GM21526 (cell line): ENCODE results near the gene P4HA3.
"Not testable (repeated sequence)": the region's sequence is repeated elsewhere in the genome, so short reads cannot be mapped to it uniquely, and the experiment has no call there.

Experiments used
- ATAC-seq: cut with Tn5 transposase; IDR thresholded peaks from one replicate; pipeline ENCODE4 v1.9.1; 2021; ENCODE audit warnings: moderate library complexity; ENCODE audit not compliant: unreplicated experiment, low FRiP score

P4HA3 gene

DNA sequence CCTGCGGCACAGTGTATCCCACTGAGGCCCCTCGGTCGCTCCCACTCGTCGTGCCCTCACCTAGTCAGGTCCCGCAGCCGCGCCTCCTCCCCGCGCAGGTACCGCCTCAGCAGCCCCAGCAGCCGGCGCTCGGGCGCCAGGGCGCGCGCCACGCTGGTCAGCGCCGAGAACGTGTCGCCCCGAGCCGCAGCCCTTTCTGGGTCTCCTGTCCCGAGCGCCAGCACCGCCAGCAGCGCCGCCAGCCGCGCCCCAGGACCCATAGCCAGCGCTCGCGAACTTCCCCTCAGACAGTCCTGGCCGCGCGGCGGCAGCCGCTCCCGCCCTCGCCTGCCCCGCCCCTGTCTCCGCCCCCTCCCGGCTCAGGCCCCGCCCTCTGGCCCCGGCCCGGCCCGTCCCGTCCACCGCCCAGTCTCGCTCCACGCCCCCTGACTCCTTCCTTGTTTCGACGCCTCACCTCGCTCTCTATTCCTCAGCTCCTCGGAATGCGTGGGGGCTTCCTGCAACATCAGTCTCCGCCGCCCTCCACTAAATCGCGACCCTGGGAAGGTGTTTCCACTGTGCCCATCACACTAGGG, at the start of gene P4HA3:
Gene P4HA3, minus strand, starts transcription at position 289 of the 575 bp plus-strand sequence. Its CDS starts 29 bp downstream, at position 260.
- ATAC-seq, result no peak

DNA sequence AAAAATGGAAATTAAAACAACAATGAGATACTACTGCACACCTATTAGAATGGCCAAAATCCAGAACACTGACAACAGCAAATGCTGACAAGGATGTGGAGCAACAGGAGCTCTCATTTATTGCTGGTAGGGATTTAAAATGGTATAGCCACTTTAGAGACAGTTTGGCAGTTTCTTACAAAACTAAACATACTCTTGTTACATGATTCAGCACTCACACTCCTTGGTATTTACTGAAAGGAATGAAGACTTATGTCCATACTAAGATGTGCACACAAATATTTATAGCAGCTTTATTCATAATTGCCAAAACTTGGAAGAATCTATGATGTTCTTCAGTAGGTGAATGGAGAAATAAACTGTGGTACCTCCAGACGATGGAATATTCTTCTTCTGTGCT, 46.0 kb upstream of the P4HA3 start:
- no peak for ATAC-seq

DNA sequence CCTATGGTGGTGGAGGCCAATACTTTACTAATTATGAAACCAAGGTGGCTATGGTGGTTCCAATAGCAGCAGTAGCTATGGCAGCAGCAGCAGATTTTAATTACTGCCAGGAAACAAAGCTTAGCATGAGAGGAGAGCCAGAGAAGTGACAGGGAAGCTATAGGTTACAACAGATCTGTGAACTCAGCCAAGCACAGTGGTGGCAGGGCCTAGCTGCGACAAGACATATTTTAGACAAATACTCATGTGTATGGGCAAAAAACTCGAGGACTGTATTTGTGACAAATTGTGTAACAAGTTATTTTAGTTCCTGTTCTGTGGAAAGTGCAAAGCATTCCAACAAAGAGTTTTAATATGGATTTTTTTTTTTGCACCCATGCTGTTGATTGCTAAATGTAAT, 44.2 kb upstream of the P4HA3 start:
- ATAC-seq, result no peak

DNA sequence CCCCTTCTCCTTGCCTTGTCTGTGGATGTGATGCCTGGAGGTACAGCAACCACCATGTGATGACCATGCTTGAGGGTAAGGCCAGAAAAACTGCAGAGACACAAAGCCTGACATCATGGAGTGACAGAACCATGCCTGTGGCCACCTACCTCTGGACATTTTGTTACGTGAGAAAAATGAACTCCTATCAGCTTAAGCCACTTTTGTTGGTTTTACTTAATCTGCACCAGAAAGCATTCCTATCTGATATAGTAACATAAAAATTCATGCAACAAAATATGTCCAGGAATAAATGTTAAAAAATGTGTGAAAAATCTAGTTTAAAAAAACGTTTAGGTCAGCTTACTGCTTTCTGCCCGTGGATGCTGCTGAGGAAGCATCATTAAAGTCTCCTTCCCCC, 42.6 kb upstream of the P4HA3 start:
- no peak for ATAC-seq

DNA sequence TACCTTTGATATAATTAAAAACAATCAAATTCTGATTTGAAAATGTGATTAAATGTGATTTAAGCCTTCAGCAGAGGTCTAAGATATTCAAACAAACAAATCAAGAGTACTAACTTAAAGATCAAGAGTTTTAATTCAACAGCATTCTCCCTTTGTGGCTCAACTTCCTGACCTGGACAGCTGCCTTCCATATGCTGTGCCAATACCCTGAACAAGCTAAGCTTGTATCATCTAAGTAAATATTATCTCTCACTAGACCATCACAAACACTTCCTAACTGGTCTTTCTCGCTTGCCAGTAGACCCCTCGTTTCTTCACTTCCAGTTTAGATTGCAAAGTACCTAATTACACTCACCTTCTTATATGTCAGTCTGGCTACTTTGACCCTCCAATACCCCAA, 35.9 kb upstream of the P4HA3 start:
- ATAC-seq, result no peak

DNA sequence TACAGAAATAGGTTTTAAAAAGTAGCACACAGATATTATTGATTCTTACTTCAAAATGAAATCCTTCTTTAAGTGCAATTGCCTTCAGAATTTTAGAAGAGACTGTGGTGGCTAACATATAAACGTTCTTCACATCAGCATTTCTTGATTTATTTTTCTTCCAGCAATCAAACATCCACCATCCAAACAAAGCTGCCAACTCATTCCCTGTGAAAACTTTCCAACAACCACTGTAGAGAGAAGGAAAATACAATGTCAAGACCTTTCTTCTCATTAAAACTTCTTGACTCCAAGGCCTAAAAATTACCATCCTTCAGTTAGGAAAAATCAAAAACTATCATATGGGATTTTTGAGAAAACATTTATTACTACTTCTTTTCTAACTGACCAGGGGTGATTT, 34.0 kb upstream of the P4HA3 start:
- no peak for ATAC-seq

DNA sequence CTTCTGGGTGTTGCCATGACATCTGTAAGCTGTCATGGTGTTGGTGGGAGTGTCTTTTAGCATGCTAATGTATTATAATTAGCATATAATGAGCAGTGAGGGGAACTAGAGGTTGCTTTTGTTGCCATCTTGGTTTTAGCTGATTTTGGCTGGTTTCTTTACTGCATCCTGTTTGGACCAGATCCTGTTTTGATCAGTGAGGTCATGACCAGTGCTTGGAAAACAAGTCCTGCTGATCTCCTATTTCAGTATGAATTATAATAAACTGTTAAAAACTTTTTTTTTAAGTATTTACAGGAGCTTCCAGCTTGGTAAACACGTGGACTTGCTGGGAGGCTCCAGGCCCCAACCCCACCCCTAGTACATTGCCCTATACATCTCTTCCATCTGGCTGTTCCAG, 30.5 kb upstream of the P4HA3 start:
- ATAC-seq, result no peak

DNA sequence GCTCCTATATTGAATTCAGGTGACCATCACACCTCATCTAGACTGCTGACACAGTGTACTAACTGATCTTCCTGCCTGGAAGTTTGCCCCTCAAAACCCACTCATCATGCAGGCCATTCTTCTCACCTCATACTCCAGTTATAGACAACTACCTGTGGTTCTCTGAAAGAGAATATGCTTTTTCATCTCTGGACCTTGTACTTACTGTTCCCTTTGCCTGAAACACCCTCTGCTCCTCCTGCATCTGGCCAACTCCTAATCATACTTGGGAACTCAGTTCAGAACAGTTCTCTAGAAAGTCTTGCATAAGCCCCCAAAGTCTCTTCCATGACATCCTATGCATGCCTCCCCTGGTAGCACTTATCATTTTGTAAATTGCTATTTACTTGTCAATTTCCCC, 28.2 kb upstream of the P4HA3 start:
- no peak for ATAC-seq

DNA sequence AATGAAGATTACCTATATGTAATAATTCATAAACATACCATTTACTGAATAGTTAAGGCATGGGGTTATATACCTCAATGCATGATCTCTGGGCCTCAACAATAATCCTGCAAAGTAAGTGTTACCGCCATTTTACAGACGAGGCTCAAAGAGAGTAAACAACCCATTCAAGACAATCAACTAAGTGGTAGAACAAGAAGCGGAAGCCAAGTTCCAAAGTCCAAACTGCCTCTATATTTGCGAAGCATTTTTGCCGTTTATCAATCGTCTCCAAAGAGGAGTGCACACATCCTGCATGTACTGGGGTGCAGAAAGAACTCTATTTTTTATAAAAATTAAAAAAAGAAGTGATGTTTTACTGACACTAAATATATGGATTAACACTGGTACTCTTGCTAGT, 27.5 kb upstream of the P4HA3 start:
- no peak for ATAC-seq

DNA sequence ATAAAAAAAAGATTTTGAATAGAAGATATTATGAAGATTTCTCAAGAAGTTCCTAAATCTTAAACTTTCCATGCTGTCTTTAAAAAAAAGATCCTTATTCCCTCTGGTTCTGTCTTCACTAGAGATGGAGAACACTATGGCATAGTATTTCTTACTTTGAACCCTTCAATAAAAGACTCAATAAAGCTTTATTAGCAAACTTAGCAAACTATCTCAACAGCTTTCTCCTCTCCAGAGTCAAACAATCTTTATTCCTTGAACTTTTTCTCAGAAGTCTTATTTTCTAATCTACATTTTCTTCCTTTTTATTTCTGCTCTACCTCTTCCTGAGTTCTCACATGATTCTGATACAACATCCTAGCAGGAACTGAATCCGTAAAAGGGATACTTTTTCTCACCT, 21.8 kb upstream of the P4HA3 start:
- ATAC-seq, result no peak

DNA sequence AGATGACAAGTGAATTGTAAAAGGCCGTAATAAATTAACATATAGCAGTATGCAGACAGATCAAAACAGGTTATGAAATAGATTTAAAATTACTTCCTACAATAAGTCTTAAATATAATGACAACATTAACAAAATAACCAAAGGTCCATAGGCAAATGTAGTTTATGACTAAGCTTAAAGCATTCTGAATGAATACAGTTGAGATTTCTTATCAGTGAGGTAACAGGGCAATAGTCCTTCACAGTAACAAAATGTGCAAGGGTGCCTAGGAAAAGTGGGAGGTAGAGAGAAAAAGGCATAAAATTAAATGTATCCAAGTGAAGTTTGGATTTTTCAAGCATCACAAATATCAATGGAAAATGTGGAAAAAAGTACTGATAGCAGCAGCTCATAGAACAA, 20.9 kb upstream of the P4HA3 start:
- ATAC-seq, result no peak

DNA sequence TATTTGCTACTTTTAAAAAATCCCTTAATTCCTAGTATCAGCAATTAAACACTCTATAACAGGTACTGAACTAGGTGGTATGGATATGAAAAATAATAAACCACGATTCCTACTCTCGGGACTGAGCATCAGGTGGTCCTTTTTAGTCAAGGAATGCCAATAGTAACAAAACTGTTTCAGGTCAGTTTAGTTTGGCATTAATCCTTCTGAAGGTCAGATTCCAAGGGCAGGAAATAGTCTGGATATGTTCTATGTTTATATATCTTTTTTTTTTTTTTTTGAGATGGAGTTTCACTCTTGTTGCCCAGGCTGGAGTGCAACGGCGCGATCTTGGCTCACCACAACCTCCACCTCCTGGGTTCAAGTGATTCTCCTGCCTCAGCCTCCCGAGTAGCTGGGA, 19.6 kb upstream of the P4HA3 start:
- ATAC-seq, result not testable (repeated sequence)

DNA sequence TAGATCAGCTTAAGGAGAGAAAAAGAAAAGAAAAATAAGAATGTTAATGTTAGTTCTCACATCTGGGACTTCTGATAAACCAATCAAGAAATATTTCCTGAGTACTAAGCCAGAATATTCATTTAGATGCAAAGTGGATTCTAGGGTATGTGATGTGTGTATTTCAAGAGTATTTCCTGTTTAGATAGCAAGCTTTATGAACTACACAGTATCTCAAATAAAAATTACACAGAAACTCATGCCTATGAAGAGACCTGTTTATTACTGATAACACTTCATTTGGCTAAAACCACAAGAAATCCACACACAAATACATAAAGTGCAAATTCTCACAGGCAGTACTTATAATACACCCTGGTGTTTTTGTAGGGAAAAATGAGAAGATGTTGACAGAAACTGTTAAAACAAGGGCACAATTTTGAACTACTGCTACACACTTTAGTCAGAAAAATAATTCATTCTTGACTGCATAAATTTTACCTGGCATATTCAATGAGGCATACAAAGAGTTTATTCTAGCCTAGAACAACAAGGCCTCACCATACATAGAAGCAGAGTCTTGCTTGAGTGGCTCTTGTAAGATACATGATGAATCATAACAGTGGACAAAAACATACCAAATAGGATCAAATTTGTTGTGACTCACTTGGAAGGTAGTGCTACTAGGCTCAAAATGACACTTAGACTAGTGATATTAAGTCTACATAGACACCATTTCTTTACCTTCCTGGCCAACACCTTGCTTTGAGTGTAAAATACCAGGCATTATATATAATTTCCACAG, 18.8 kb upstream of the P4HA3 start:
- no peak for ATAC-seq

DNA sequence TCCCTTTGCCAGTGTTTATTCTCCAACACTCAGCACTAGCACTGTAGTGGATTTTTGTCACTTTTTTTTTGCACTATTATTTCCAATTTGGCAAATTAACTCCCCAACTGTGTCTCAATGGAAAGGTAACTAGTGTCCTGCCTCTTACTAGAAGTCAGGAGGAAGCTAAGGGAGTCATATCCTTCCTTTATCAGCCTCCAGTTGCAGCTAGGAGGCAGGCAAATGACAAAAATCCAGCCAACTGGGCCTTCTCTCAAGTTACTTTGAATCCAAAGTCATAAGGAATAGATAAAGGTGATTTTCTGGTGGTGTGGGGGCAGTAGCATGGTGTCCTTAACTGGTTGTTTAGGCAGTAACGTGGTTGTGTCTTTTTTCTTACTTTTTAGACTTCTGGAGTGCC, 15.6 kb upstream of the P4HA3 start:
- no peak for ATAC-seq

DNA sequence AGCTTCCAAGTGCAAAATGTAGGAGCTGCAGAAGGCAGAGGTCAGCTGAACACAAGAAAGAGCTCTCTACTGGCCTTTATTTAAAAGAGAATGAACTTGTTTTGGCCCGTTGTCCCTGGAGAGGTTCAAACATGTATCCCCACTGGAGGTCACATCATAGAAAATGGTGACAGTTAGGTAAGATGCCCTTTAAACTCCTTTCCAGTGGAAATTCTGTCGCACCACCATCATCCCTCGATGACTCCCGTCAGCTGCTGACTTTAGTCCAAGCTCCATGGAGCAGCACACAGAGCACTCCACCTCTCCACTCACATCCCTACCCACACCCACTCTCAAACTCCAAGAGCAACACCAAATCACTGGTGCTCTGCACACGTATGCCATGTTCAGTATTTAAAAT, 15.2 kb upstream of the P4HA3 start:
- no peak for ATAC-seq

DNA sequence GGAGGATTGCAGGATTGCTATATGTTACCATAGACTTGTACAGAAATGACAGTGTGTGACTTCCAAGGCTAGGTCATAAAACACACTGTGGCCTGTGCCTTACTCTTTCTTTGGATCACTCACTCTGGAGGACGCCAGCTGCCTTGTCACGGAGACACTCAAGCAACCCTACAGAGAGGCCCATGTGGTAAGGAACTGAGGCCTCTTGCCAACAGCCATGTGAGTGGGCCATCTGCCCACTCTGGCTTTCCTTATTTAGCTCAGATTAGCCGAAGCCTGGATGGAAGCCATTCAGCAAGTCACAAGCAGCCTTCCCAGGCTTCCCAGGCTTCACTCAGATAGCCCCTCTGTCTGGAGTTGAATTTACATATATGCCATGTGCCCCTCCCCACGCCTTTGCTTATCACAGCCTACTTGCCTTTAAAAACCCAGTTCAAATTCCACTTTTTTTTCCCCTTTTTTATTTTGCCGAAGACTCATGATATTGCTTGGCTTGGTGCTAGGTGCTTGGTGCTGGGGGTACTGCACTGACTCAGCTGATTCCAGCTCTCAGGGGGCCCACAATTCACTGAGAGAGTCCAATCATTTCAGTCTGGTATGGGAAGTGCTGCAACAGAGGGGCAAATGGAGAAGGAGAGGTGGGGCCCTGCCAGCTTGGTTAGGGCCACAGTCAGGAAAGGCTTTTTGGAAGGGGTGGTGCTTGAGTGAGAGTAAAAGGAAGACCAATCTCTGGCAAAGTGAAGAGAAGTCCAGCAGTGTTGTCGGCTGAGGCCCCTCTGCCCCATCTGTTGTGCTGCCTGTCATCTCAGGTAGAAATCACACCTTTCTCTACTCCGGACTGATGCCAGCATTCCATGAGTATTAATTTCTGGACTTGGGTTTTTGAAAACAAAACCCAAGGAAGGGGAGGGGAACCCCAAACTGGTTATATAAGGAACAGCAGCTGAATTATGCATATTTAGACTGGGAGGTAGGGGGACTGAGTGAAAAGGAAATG, 14.5 kb upstream of the P4HA3 start:
- ATAC-seq, result no peak

DNA sequence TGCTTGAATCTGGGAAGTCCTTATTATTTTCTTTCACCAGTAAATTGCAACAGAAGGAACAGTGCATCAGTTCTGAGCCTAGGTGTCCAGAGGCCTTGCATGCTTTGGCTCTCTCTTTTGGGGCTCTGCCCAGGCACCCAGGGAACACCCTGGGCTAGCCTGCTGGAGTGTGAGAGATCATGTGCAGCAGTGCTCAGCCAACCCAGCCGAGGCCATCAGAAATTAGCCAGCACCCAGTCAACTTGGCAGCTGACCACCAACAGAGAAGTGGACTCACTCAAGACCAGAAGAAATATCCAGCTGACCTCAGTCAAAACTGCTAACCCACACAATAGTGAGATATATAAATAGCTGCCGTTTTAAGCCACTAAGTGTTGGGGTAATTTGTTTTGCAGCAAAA, 11.2 kb upstream of the P4HA3 start:
- ATAC-seq, result no peak

DNA sequence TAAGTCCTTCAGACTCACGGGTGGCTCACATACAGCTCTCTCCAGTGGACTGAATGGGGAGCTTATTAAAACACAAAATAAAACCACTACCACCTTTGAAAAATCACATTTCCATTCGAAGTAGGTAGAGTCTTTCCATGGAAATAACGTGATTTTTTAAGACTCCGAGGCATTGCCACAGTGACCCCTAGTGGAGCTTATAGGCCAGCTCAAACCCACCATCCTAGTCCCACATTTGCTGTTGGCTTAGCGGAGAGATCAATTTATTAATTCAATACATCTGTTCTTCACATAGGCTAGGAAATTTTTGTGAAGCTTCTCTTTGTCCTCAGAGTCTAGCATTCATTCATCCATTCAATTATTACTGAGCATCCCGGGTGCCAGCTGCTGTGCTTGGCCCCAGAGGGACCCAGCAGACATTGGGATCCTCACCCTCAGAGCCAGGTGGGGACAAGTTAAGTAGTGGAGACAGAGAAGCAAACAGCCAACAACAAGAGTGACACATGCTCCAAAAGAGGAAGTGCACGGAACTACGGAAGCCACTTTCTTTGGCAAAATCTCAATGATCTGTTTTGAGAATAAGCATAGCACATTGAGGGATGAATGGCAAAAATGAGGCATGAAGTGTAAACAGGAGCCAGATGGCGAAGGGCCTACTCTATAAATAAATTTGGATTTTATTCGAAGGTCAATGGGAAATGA, 10.2 kb upstream of the P4HA3 start:
- ATAC-seq, result no peak

DNA sequence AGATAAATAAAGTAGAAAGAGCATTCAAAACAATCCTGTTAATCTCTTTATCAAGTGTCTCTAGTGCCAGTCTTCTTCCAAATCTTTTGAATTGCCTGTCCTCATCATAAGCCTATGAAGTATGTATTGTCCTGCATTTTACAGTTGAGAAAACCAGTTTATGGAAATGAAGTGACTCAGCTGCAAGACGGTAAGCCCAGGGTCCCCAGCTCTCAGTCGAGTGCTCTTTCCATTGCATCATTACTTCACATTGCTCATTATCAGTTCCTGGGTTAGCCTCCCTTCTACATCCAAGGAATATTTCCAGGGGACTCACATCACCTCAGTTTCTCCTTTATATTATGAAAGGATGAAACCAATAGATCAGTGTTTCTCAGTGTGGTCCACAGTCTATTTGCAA, 9.1 kb upstream of the P4HA3 start:
- ATAC-seq, result no peak

DNA sequence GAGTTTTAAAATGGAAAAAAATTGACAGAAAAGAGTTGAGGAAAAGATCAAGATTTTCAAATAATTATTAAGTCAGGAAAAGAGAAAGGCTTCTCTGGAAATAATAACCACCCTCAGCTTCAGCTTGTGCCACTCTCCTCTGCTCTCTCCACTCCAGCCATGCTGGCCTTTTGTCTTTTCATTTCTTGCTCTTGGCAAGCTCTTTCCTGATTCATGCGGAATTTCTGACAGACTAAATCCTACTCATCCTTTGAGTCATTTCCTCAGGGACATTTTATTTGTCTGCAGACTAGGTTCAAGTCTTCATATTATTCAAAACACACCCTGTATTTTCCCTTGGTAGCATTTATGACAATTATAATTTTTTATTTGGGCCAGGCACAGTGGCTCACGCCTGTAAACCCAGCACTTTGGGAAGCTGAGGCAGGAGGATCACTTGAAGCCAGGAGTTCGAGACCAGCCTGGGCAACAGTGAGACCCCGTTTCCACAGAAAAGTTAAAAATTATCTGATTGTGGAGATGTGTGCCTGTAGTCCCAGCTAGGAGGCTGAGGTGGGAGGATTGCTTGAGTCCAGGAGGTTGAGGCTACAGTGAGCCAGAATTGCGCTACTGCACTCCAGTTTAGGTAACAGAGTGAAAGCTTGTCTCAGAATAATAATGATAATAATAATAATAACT, 7.8 kb upstream of the P4HA3 start:
- ATAC-seq, result no peak
